ENCODE results near the gene OBP2B. TPM values are rescaled to one million over a fixed set of nuclear protein-coding genes. Genes with fewer than 3 reads are reported as not detected.

The OBP2B gene
- total and polyA plus RNA-seq, 2 donors (not counting 1 experiment from before 2014, with no cell fraction given): not detected

GRCh38 chr9:133188006-133188842, 20.8 kb downstream of the OBP2B start:
- no peak overlapping the region for H3K4me2 ChIP-seq (ENCODE audit: extremely low read depth, insufficient read depth, low read length)
- no peak overlapping the region for H3K27ac ChIP-seq (ENCODE audit: insufficient read depth, low read length)
- H3K4me3 ChIP-seq (replicated peaks in 1 of 4; ENCODE audit: control extremely low read depth in 1 of 4, insufficient read depth in 1 of 4, low read depth in 3 of 4, low read length in 4 of 4): no peak overlapping the region
- no peaks in the 10 kb centered on the region for H4K20me1 ChIP-seq (ENCODE audit: control insufficient read depth, extremely low read depth, insufficient read depth, low read length)
- H3K4me1 ChIP-seq (ENCODE audit: control insufficient read depth, extremely low read depth, insufficient read depth, low read length): no peaks in the 10 kb centered on the region
- TF ChIP-seq CTCF (conservative IDR thresholded peaks at IDR 0.05 in 1 of 2, IDR thresholded peaks at IDR 0.05 in 1 of 2; ENCODE audit: low read depth in 1 of 2, low read length in 2 of 2) (no peak), EZH2 (IDR thresholded peaks at IDR 0.05; ENCODE audit: low read length, missing control alignments) (no peak)
- no peaks in the 10 kb centered on the region for H3K36me3 ChIP-seq (ENCODE audit: control insufficient read depth, insufficient read depth, low read length)
- H3K9ac ChIP-seq (ENCODE audit: insufficient read depth, low read length): no peak overlapping the region
- no peak overlapping the region for H2AFZ ChIP-seq (ENCODE audit: low read length)
- DNase-seq (ENCODE audit: low read depth in 2 of 2): no peak
- H3K9me3 ChIP-seq (ENCODE audit: control insufficient read depth, insufficient read depth, low read depth, low read length): no peaks in the 10 kb centered on the region
- no peaks in the 10 kb centered on the region for H3K79me2 ChIP-seq (ENCODE audit: control insufficient read depth, insufficient read depth, low read length)
- H3K27me3 ChIP-seq (ENCODE audit: control insufficient read depth, insufficient read depth, low read length): peaks cover 14% of the 10 kb centered on the region

DNA sequence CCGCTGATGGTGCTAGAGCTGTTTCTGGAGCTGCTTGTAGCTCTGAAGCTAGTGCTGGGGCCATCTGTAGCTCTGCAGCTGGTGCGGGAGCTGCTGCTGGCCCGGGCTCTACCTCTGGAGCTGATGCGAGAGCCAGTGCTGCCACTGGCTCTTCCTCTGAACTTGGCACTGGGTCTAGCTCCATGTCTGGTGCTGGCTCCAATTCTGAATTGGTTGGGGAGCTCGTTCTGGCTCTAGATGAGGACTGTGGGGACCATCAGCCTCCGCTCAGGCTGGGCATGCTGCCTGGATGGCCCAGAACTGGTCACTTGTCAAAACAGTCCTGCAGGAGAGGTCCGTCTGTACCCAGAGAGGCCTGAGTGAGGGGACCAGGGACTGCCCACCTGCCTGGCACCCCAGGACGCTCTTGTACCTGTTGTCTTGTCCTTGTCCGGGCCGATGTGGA, 21.5 kb downstream of the OBP2B start:
- Histone ChIP-seq H3K4me2 (ENCODE audit: extremely low read depth, insufficient read depth, low read length) (no peak overlapping the region), H3K9me3 (ENCODE audit: control insufficient read depth, insufficient read depth, low read depth, low read length) (no peaks in the 10 kb centered on the region), H3K27me3 (ENCODE audit: control insufficient read depth, insufficient read depth, low read length) (peaks cover 14% of the 10 kb centered on the region), H4K20me1 (ENCODE audit: control insufficient read depth, extremely low read depth, insufficient read depth, low read length) (no peaks in the 10 kb centered on the region), H3K4me1 (ENCODE audit: control insufficient read depth, extremely low read depth, insufficient read depth, low read length) (no peaks in the 10 kb centered on the region), H3K79me2 (ENCODE audit: control insufficient read depth, insufficient read depth, low read length) (no peaks in the 10 kb centered on the region), H3K9ac (ENCODE audit: insufficient read depth, low read length) (no peak overlapping the region), H3K36me3 (ENCODE audit: control insufficient read depth, insufficient read depth, low read length) (no peaks in the 10 kb centered on the region), H3K4me3 (replicated peaks in 1 of 4; ENCODE audit: control extremely low read depth in 1 of 4, insufficient read depth in 1 of 4, low read depth in 3 of 4, low read length in 4 of 4) (no peak overlapping the region), H2AFZ (ENCODE audit: low read length) (no peak overlapping the region), H3K27ac (ENCODE audit: insufficient read depth, low read length) (no peak overlapping the region)
- no peak for DNase-seq (ENCODE audit: low read depth in 2 of 2)
- no peak for TF ChIP-seq CTCF (conservative IDR thresholded peaks at IDR 0.05 in 1 of 2, IDR thresholded peaks at IDR 0.05 in 1 of 2; ENCODE audit: low read depth in 1 of 2, low read length in 2 of 2)
- no peak for TF ChIP-seq EZH2 (IDR thresholded peaks at IDR 0.05; ENCODE audit: low read length, missing control alignments)

GRCh38 chr9:133186736-133187135, 22.3 kb downstream of the OBP2B start:
- Histone ChIP-seq H3K9me3 (ENCODE audit: control insufficient read depth, insufficient read depth, low read depth, low read length) (no peaks in the 10 kb centered on the region), H3K27ac (ENCODE audit: insufficient read depth, low read length) (no peak overlapping the region), H4K20me1 (ENCODE audit: control insufficient read depth, extremely low read depth, insufficient read depth, low read length) (no peaks in the 10 kb centered on the region), H2AFZ (ENCODE audit: low read length) (no peak overlapping the region), H3K27me3 (ENCODE audit: control insufficient read depth, insufficient read depth, low read length) (peaks cover 17% of the 10 kb centered on the region), H3K4me3 (replicated peaks in 1 of 4; ENCODE audit: control extremely low read depth in 1 of 4, insufficient read depth in 1 of 4, low read depth in 3 of 4, low read length in 4 of 4) (no peak overlapping the region), H3K9ac (ENCODE audit: insufficient read depth, low read length) (no peak overlapping the region), H3K36me3 (ENCODE audit: control insufficient read depth, insufficient read depth, low read length) (no peaks in the 10 kb centered on the region), H3K4me2 (ENCODE audit: extremely low read depth, insufficient read depth, low read length) (no peak overlapping the region), H3K4me1 (ENCODE audit: control insufficient read depth, extremely low read depth, insufficient read depth, low read length) (no peaks in the 10 kb centered on the region), H3K79me2 (ENCODE audit: control insufficient read depth, insufficient read depth, low read length) (no peaks in the 10 kb centered on the region)
- DNase-seq (ENCODE audit: low read depth in 2 of 2): no peak
- TF ChIP-seq EZH2 (IDR thresholded peaks at IDR 0.05; ENCODE audit: low read length, missing control alignments): no peak
- no peak for TF ChIP-seq CTCF (conservative IDR thresholded peaks at IDR 0.05 in 1 of 2, IDR thresholded peaks at IDR 0.05 in 1 of 2; ENCODE audit: low read depth in 1 of 2, low read length in 2 of 2)
